Body of pancreas (tissue), 4 donors: ENCODE data around the gene SLC12A7.

ENCODE experiments used
- POLR2A ChIP-seq, 3 donors: fragments of 450-650 bp; IDR thresholded peaks; one replicate each; pipeline ENCODE4 v1.6.1; 2016; ENCODE audit warnings: antibody characterized with exemption in 3 of 3, mild to moderate bottlenecking in 2 of 3
- TF ChIP-seq, protein P1 (sequence below), 7 experiments: fragments of 450-650 bp in 4 of 7; fragments of 200-600 bp in 3 of 7; sonication (generic) in 3 of 7; IDR thresholded peaks; one replicate each; pipeline ENCODE4 v1.5.1; 2016 to 2019; ENCODE audit warnings: antibody characterized with exemption in 7 of 7

DNA sequence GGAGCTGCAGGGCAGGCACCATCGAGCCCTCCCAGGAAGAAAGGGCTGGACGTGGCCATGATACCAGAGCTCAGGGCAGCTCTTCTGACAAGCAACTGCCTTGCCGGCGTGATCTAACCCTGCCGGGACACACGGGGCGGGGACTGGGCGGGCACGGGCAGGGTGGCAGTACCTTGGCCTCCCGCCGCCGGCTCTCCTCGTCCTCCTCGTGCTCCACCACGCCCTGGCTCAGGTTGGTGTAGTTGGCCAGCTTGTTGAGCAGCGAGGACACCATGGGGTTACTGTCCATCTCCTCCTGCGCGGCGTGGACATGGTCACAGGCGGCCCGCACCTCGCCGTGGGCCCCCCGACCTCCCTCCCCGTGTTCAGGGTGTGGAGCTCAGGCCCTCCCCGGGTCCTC lies 18.5 kb downstream of the SLC12A7 start:
- TF ChIP-seq POLR2A (IDR thresholded peaks at IDR 0.05): no peak
- TF ChIP-seq, protein P1, sequence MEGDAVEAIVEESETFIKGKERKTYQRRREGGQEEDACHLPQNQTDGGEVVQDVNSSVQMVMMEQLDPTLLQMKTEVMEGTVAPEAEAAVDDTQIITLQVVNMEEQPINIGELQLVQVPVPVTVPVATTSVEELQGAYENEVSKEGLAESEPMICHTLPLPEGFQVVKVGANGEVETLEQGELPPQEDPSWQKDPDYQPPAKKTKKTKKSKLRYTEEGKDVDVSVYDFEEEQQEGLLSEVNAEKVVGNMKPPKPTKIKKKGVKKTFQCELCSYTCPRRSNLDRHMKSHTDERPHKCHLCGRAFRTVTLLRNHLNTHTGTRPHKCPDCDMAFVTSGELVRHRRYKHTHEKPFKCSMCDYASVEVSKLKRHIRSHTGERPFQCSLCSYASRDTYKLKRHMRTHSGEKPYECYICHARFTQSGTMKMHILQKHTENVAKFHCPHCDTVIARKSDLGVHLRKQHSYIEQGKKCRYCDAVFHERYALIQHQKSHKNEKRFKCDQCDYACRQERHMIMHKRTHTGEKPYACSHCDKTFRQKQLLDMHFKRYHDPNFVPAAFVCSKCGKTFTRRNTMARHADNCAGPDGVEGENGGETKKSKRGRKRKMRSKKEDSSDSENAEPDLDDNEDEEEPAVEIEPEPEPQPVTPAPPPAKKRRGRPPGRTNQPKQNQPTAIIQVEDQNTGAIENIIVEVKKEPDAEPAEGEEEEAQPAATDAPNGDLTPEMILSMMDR (IDR thresholded peaks at IDR 0.05): no peak
